HepG2 (cell line): ENCODE measurements around the gene ARAP1. TPM values are rescaled to one million over a fixed set of nuclear protein-coding genes. Genes with fewer than 3 reads are reported as not detected.

Experiments
- EHMT2 ChIP-seq: fragments of 200-600 bp; sonication (generic); IDR thresholded peaks from 2 replicates; pipeline ENCODE4 v1.7.0; 2017; ENCODE audit warnings: antibody characterized with exemption, low read depth, low read length, borderline replicate concordance
- SP5 ChIP-seq: IDR thresholded peaks from 2 replicates; pipeline ENCODE4 v1.6.1; 2016; ENCODE audit warnings: low read depth, borderline replicate concordance
- SRSF4 ChIP-seq: fragments of 200-400 bp; formaldehyde crosslinking; IDR thresholded peaks from one replicate; pipeline ENCODE4 v1.6.1; 2018; ENCODE audit warnings: mild to moderate bottlenecking, low read depth, low read length, moderate library complexity; ENCODE audit not compliant: poor library complexity, severe bottlenecking
- STAT5B ChIP-seq: sonication (generic); formaldehyde crosslinking; IDR thresholded peaks from 2 replicates; pipeline ENCODE4 v1.4.0; 2020; ENCODE audit warnings: missing genetic modification reagents
- TOPORS ChIP-seq: sonication (generic); formaldehyde crosslinking; IDR thresholded peaks from 2 replicates; pipeline ENCODE4 v1.8.0; 2023; ENCODE audit warnings: mild to moderate bottlenecking, missing genetic modification reagents
- WIZ ChIP-seq: sonication (generic); formaldehyde crosslinking; IDR thresholded peaks from 2 replicates; pipeline ENCODE4 v1.5.1; 2020; ENCODE audit warnings: mild to moderate bottlenecking, missing genetic modification reagents
- ZFP36L1 ChIP-seq: sonication (generic); formaldehyde crosslinking; IDR thresholded peaks from 2 replicates; pipeline ENCODE4 v1.8.0; 2022; ENCODE audit warnings: mild to moderate bottlenecking, missing genetic modification reagents, moderate library complexity
- ZNF160 ChIP-seq: sonication (generic); formaldehyde crosslinking; IDR thresholded peaks from 2 replicates; pipeline ENCODE4 v1.8.0; 2022; ENCODE audit warnings: mild to moderate bottlenecking, inconsistent platforms, missing genetic modification reagents
- ZNF224 ChIP-seq: sonication (generic); formaldehyde crosslinking; IDR thresholded peaks from 2 replicates; pipeline ENCODE4 v1.5.0; 2020; ENCODE audit warnings: mild to moderate bottlenecking, missing genetic modification reagents
- ZNF331 ChIP-seq: sonication (generic); formaldehyde crosslinking; IDR thresholded peaks from 2 replicates; pipeline ENCODE4 v1.4.0; 2020; ENCODE audit warnings: missing genetic modification reagents
- ZNF619 ChIP-seq: sonication (generic); formaldehyde crosslinking; IDR thresholded peaks from 2 replicates; pipeline ENCODE4 v1.4.0; 2020; ENCODE audit warnings: mild to moderate bottlenecking, missing genetic modification reagents
- ZNF629 ChIP-seq: sonication (generic); formaldehyde crosslinking; conservative IDR thresholded peaks from 2 replicates; pipeline ENCODE4 v1.5.0; 2020; ENCODE audit warnings: missing genetic modification reagents
- polyA plus RNA-seq, 8 experiments: library from polyadenylated mRNA; depleted of rRNA in 3 of 8; stranded (reverse) in 7 of 8; unstranded in 1 of 8; fragments of >200 nt; fragmentation: Illumina TruSeq in 4 of 8; extraction: Trizol in 4 of 8; gene quantifications; 2 replicates each; pipeline versions ENCODE4 v1.2.1 to v1.2.3, GENCODE V29; 2011 to 2016; ENCODE audit warnings: low read depth in 4 of 8, missing spikeins in 1 of 8, mixed read lengths in 1 of 8; ENCODE audit not compliant: insufficient read depth in 1 of 8
- total RNA-seq, 5 experiments: library from RNA; depleted of rRNA; stranded (reverse); fragments of >200 nt; fragmentation: Illumina TruSeq; extraction: Trizol; gene quantifications; 2 replicates each; pipeline ENCODE4 v1.2.3, GENCODE V29; 2016; ENCODE audit warnings: low read depth in 1 of 5
- TF ChIP-seq, protein P1 (sequence below): sonication (generic); formaldehyde crosslinking; IDR thresholded peaks from 2 replicates; pipeline ENCODE4 v1.4.0; 2020; ENCODE audit warnings: mild to moderate bottlenecking, missing genetic modification reagents
- TF ChIP-seq, protein P2 (sequence below): sonication (generic); formaldehyde crosslinking; IDR thresholded peaks from 2 replicates; pipeline ENCODE4 v1.5.1; 2020; ENCODE audit warnings: mild to moderate bottlenecking, missing genetic modification reagents, borderline replicate concordance
- TF ChIP-seq, protein P3 (sequence below): sonication (generic); formaldehyde crosslinking; IDR thresholded peaks from 2 replicates; pipeline ENCODE4 v1.4.0; 2020; ENCODE audit warnings: missing genetic modification reagents, borderline replicate concordance
- TF ChIP-seq, protein P4 (sequence below): sonication (generic); formaldehyde crosslinking; IDR thresholded peaks from 2 replicates; pipeline ENCODE4 v1.5.0; 2020; ENCODE audit warnings: missing genetic modification reagents
- TF ChIP-seq, protein P5 (sequence below): sonication (generic); formaldehyde crosslinking; IDR thresholded peaks from 2 replicates; pipeline ENCODE4 v1.5.0; 2020; ENCODE audit warnings: mild to moderate bottlenecking, missing genetic modification reagents

Gene ARAP1
- total and polyA plus RNA-seq, 2 of the 13 experiments (the other 11 are each of a cell fraction or from before 2014, with no cell fraction given), result 43.2 to 55.5 TPM

DNA sequence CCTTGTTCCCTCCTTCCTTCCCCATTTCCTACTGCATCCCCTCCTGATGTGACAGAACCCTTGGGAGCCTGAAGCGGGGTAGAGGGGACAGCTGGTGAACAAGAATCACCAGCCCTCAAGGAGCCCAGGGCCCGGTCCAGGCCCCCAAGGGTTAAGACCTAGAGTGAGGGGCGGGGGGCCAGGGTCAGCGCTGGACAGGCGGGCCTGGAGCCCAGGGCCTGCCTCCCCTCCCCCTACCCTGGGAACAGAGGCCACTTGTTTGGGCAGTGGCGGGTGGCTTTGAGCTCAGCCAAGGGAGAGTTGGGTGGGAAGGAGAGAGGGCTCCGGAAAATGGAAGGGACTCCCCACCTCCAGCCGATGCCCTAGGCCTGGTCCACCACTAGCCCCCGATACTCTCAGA lies 2.1 kb downstream of the ARAP1 start (continued):
- TF ChIP-seq ZNF619 (CRISPR knock-in tag) (no peak), ZNF629 (CRISPR knock-in tag) (0 out of 2 replicates have a peak, but pooled peaks have one; percentile 10), ZNF160 (CRISPR knock-in tag) (no peak), ZFP36L1 (CRISPR knock-in tag) (no peak), STAT5B (no peak), ZNF331 (CRISPR knock-in tag) (no peak), SP5 (peak; percentile 63; the same call in 1 of the 2 replicates), EHMT2 (no peak), SRSF4 (no peak), WIZ (CRISPR knock-in tag) (no peak), TOPORS (CRISPR knock-in tag) (no peak), ZNF224 (CRISPR knock-in tag) (no peak)
- TF ChIP-seq, protein P1, sequence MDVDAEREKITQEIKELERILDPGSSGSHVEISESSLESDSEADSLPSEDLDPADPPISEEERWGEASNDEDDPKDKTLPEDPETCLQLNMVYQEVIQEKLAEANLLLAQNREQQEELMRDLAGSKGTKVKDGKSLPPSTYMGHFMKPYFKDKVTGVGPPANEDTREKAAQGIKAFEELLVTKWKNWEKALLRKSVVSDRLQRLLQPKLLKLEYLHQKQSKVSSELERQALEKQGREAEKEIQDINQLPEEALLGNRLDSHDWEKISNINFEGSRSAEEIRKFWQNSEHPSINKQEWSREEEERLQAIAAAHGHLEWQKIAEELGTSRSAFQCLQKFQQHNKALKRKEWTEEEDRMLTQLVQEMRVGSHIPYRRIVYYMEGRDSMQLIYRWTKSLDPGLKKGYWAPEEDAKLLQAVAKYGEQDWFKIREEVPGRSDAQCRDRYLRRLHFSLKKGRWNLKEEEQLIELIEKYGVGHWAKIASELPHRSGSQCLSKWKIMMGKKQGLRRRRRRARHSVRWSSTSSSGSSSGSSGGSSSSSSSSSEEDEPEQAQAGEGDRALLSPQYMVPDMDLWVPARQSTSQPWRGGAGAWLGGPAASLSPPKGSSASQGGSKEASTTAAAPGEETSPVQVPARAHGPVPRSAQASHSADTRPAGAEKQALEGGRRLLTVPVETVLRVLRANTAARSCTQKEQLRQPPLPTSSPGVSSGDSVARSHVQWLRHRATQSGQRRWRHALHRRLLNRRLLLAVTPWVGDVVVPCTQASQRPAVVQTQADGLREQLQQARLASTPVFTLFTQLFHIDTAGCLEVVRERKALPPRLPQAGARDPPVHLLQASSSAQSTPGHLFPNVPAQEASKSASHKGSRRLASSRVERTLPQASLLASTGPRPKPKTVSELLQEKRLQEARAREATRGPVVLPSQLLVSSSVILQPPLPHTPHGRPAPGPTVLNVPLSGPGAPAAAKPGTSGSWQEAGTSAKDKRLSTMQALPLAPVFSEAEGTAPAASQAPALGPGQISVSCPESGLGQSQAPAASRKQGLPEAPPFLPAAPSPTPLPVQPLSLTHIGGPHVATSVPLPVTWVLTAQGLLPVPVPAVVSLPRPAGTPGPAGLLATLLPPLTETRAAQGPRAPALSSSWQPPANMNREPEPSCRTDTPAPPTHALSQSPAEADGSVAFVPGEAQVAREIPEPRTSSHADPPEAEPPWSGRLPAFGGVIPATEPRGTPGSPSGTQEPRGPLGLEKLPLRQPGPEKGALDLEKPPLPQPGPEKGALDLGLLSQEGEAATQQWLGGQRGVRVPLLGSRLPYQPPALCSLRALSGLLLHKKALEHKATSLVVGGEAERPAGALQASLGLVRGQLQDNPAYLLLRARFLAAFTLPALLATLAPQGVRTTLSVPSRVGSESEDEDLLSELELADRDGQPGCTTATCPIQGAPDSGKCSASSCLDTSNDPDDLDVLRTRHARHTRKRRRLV, result no peak
- TF ChIP-seq, protein P2, sequence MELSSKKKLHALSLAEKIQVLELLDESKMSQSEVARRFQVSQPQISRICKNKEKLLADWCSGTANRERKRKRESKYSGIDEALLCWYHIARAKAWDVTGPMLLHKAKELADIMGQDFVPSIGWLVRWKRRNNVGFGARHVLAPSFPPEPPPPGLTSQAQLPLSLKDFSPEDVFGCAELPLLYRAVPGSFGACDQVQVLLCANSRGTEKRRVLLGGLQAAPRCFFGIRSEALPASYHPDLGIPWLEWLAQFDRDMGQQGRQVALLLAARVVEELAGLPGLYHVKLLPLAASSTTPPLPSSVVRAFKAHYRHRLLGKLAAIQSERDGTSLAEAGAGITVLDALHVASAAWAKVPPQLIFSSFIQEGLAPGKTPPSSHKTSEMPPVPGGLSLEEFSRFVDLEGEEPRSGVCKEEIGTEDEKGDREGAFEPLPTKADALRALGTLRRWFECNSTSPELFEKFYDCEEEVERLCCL, result no peak
- TF ChIP-seq, protein P3, sequence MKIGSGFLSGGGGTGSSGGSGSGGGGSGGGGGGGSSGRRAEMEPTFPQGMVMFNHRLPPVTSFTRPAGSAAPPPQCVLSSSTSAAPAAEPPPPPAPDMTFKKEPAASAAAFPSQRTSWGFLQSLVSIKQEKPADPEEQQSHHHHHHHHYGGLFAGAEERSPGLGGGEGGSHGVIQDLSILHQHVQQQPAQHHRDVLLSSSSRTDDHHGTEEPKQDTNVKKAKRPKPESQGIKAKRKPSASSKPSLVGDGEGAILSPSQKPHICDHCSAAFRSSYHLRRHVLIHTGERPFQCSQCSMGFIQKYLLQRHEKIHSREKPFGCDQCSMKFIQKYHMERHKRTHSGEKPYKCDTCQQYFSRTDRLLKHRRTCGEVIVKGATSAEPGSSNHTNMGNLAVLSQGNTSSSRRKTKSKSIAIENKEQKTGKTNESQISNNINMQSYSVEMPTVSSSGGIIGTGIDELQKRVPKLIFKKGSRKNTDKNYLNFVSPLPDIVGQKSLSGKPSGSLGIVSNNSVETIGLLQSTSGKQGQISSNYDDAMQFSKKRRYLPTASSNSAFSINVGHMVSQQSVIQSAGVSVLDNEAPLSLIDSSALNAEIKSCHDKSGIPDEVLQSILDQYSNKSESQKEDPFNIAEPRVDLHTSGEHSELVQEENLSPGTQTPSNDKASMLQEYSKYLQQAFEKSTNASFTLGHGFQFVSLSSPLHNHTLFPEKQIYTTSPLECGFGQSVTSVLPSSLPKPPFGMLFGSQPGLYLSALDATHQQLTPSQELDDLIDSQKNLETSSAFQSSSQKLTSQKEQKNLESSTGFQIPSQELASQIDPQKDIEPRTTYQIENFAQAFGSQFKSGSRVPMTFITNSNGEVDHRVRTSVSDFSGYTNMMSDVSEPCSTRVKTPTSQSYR, result peak; percentile 97
- TF ChIP-seq, protein P4, sequence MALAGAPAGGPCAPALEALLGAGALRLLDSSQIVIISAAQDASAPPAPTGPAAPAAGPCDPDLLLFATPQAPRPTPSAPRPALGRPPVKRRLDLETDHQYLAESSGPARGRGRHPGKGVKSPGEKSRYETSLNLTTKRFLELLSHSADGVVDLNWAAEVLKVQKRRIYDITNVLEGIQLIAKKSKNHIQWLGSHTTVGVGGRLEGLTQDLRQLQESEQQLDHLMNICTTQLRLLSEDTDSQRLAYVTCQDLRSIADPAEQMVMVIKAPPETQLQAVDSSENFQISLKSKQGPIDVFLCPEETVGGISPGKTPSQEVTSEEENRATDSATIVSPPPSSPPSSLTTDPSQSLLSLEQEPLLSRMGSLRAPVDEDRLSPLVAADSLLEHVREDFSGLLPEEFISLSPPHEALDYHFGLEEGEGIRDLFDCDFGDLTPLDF, result no peak
- TF ChIP-seq, protein P5, sequence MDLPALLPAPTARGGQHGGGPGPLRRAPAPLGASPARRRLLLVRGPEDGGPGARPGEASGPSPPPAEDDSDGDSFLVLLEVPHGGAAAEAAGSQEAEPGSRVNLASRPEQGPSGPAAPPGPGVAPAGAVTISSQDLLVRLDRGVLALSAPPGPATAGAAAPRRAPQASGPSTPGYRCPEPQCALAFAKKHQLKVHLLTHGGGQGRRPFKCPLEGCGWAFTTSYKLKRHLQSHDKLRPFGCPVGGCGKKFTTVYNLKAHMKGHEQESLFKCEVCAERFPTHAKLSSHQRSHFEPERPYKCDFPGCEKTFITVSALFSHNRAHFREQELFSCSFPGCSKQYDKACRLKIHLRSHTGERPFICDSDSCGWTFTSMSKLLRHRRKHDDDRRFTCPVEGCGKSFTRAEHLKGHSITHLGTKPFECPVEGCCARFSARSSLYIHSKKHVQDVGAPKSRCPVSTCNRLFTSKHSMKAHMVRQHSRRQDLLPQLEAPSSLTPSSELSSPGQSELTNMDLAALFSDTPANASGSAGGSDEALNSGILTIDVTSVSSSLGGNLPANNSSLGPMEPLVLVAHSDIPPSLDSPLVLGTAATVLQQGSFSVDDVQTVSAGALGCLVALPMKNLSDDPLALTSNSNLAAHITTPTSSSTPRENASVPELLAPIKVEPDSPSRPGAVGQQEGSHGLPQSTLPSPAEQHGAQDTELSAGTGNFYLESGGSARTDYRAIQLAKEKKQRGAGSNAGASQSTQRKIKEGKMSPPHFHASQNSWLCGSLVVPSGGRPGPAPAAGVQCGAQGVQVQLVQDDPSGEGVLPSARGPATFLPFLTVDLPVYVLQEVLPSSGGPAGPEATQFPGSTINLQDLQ (CRISPR knock-in tag), result no peak
